ENCODE measurements around the gene SLC35F4. TPM values are rescaled to one million over a fixed set of nuclear protein-coding genes. Genes with fewer than 3 reads are reported as not detected.

The SLC35F4 gene
- total RNA-seq, 1 donor from 2014 or later, result not detected

DNA sequence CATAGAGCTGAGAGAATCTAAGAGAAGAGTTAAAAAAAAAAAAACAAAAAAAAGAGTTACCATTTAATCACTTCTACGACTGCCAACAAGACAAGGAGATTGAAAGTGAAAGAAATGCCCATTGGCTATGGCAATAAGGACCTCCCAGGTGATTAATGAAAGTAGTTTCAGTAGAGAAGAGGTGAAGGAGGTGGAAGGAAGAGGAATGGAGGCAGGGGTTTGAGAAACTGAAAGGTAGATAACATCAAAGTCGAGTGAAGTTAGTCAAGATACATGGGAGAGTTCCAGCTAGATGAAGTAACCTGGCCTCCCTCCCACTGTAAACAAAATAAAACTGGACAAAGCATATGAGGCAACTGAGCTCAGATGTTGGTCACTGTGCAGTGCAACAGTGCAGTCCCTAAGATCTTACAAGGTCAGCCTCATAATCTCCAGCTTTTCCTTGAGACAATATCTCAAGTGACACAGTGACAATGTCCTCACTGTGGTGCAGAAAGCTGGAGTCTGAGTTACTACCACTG, 254.3 kb downstream of the SLC35F4 start:
- Histone ChIP-seq H3K4me3 (no peak overlapping the region), H3K27me3 (no peaks in the 10 kb centered on the region), H3K9me3 (no peaks in the 10 kb centered on the region), H3K27ac (no peak overlapping the region), H3K36me3 (no peaks in the 10 kb centered on the region), H3K4me1 (no peaks in the 10 kb centered on the region)
- intact Hi-C loops (cut with DNase I), result no loop called here
- TF ChIP-seq POLR2A (IDR thresholded peaks at IDR 0.05) (no peak), POLR2AphosphoS5 (IDR thresholded peaks at IDR 0.05; ENCODE audit: insufficient read depth in 1 of 2, low read depth in 1 of 2) (no peak)
- TF ChIP-seq, protein P1, sequence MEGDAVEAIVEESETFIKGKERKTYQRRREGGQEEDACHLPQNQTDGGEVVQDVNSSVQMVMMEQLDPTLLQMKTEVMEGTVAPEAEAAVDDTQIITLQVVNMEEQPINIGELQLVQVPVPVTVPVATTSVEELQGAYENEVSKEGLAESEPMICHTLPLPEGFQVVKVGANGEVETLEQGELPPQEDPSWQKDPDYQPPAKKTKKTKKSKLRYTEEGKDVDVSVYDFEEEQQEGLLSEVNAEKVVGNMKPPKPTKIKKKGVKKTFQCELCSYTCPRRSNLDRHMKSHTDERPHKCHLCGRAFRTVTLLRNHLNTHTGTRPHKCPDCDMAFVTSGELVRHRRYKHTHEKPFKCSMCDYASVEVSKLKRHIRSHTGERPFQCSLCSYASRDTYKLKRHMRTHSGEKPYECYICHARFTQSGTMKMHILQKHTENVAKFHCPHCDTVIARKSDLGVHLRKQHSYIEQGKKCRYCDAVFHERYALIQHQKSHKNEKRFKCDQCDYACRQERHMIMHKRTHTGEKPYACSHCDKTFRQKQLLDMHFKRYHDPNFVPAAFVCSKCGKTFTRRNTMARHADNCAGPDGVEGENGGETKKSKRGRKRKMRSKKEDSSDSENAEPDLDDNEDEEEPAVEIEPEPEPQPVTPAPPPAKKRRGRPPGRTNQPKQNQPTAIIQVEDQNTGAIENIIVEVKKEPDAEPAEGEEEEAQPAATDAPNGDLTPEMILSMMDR (IDR thresholded peaks at IDR 0.05), result no peak
- no peak for DNase-seq (ENCODE audit: extremely low spot score in 2 of 2)

DNA sequence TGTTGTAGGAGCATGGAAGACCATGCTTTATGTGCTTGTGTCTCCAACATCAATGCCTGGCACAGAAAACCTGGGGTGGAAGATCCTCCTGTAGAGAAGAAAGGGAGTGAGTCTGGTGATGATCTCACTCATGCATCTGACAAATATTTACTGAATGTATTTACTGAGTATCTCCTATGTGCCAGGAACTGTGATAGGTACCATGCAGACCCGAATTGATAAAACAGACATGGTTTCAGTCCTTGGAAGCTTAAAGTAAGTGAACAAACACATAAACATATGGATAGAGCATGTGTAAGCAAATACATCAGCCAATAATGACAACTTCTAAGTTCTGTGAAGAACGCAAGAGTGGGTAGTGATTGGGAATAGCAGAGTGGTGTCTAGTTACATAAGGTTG, 255.3 kb downstream of the SLC35F4 start:
- Histone ChIP-seq H3K9me3 (no peaks in the 10 kb centered on the region), H3K27ac (no peak overlapping the region), H3K4me1 (no peaks in the 10 kb centered on the region), H3K27me3 (no peaks in the 10 kb centered on the region), H3K4me3 (no peak overlapping the region), H3K36me3 (no peaks in the 10 kb centered on the region)
- no peak for DNase-seq (ENCODE audit: extremely low spot score in 2 of 2)
- intact Hi-C loops (cut with DNase I), result no loop called here
- no peak for TF ChIP-seq POLR2A (IDR thresholded peaks at IDR 0.05)
- TF ChIP-seq, protein P1 (IDR thresholded peaks at IDR 0.05), result no peak
- no peak for TF ChIP-seq POLR2AphosphoS5 (IDR thresholded peaks at IDR 0.05; ENCODE audit: insufficient read depth in 1 of 2, low read depth in 1 of 2)

- H3K9me3 ChIP-seq, result no peaks in the 10 kb centered on the region
- no peaks in the 10 kb centered on the region for H3K27me3 ChIP-seq
- DNase-seq (ENCODE audit: extremely low spot score in 2 of 2), result no peak
- no peak overlapping the region for H3K27ac ChIP-seq
- intact Hi-C loops (cut with DNase I), result no loop called here
- no peaks in the 10 kb centered on the region for H3K36me3 ChIP-seq
- no peak overlapping the region for H3K4me3 ChIP-seq
- no peaks in the 10 kb centered on the region for H3K4me1 ChIP-seq
- TF ChIP-seq POLR2AphosphoS5 (IDR thresholded peaks at IDR 0.05; ENCODE audit: insufficient read depth in 1 of 2, low read depth in 1 of 2) (no peak), POLR2A (IDR thresholded peaks at IDR 0.05) (no peak)
- TF ChIP-seq, protein P1 (IDR thresholded peaks at IDR 0.05), result no peak
Measured at GRCh38 chr14:57609192-57610075, 256.5 kb downstream of the SLC35F4 start.

- Histone ChIP-seq H3K9me3 (no peaks in the 10 kb centered on the region), H3K27me3 (no peaks in the 10 kb centered on the region), H3K4me3 (no peak overlapping the region), H3K4me1 (no peaks in the 10 kb centered on the region), H3K36me3 (no peaks in the 10 kb centered on the region), H3K27ac (no peak overlapping the region)
- DNase-seq (ENCODE audit: extremely low spot score in 2 of 2), result no peak
- TF ChIP-seq, protein P1 (IDR thresholded peaks at IDR 0.05), result no peak
- TF ChIP-seq POLR2AphosphoS5 (IDR thresholded peaks at IDR 0.05; ENCODE audit: insufficient read depth in 1 of 2, low read depth in 1 of 2) (no peak), POLR2A (IDR thresholded peaks at IDR 0.05) (no peak)
- intact Hi-C loops (cut with DNase I), result no loop called here
Measured at GRCh38 chr14:57607086-57607485, 258.8 kb downstream of the SLC35F4 start.

DNA sequence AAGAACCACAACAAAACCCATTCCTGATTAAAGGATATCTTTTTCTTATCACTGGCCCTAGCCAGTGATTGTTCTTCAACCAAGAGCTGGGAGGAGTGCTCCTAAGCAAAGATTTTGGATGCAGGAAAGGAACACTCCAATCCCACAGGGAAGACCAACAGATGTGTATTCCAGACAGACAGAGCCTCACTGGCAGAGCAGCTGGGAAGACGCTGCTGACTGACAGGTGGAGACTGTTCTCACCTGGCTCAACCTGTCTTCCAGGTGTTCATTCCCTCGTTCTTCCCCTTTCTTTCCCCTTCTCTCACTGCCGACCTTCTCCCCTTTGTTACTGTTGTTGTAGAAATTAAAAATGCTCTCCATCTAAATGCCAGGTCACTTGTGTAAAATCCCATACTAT, 282.5 kb downstream of the SLC35F4 start:
- no peaks in the 10 kb centered on the region for H3K9me3 ChIP-seq
- H3K4me3 ChIP-seq, result no peak overlapping the region
- TF ChIP-seq, protein P1 (IDR thresholded peaks at IDR 0.05), result no peak
- TF ChIP-seq POLR2A (IDR thresholded peaks at IDR 0.05) (no peak), POLR2AphosphoS5 (IDR thresholded peaks at IDR 0.05; ENCODE audit: insufficient read depth in 1 of 2, low read depth in 1 of 2) (no peak)
- intact Hi-C loops (cut with DNase I), result no loop called here
- DNase-seq (ENCODE audit: extremely low spot score in 2 of 2), result no peak
- no peaks in the 10 kb centered on the region for H3K27me3 ChIP-seq
- no peaks in the 10 kb centered on the region for H3K4me1 ChIP-seq
- no peak overlapping the region for H3K27ac ChIP-seq
- no peaks in the 10 kb centered on the region for H3K36me3 ChIP-seq

Measured in vagina (tissue), 2 donors.